Peyer's patch (tissue), 4 donors: ENCODE results near the gene AARS2.

ENCODE experiments used
- CTCF ChIP-seq, 6 experiments: fragments of 450-650 bp in 4 of 6; fragments of 200-600 bp in 2 of 6; sonication (generic) in 1 of 6; IDR thresholded peaks; one replicate each; pipeline ENCODE4 v1.5.1; 2017 to 2019; ENCODE audit warnings: antibody characterized with exemption in 6 of 6, mild to moderate bottlenecking in 3 of 6, moderate library complexity in 1 of 6
- POLR2A ChIP-seq, 2 donors: fragments of 450-650 bp; IDR thresholded peaks; one replicate each; pipeline ENCODE4 v1.5.1; 2017; ENCODE audit warnings: antibody characterized with exemption in 2 of 2, mild to moderate bottlenecking in 2 of 2, moderate library complexity in 2 of 2

DNA sequence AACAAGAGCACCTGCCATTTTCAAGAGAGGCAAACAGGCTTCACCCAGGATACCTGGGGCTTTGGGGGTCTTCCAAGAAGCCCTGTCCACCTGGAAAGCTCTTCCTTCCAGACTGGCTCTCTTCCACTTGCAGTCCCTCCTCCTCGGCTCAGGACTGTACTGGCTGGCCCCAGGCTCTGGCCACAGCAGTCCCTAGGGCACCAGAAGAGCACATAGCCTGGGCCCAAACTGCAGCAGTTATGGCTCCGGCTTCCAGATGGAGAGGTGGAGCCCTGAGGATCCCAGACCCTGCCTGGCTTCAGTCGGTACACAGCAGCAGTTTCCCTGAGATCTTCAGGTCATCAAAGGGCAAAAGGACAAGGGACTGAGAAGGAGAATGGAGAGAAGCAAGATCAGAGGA, 54.2 kb downstream of the AARS2 start:
- TF ChIP-seq CTCF (IDR thresholded peaks at IDR 0.05) (no peak), POLR2A (IDR thresholded peaks at IDR 0.05) (no peak)
